Uterus (tissue), 4 donors: ENCODE measurements around the gene MCU. TPM values are rescaled to one million over a fixed set of nuclear protein-coding genes. Genes with fewer than 3 reads are reported as not detected.
A peak's percentile ranks its signal among the peaks of the same experiment; 100 is the strongest.

Experiments
- DNase-seq, 2 donors: peaks; one replicate each; pipeline ENCODE4 v3.0.0-alpha.2; 2019 to 2020
- H3K27ac ChIP-seq, 2 donors: fragments of 200-600 bp; sonication (generic); 1 replicate in 1 of 2; 2 replicates in 1 of 2; pipeline ENCODE4 v1.5.1; 2016 to 2018
- H3K27me3 ChIP-seq, 2 donors: fragments of 200-600 bp; sonication (generic); one replicate each; pipeline ENCODE4 v1.5.1; 2018 to 2019; ENCODE audit warnings: control low read depth in 1 of 2
- H3K36me3 ChIP-seq, 2 donors: fragments of 200-600 bp; sonication (generic); one replicate each; pipeline ENCODE4 v1.5.1; 2019; ENCODE audit warnings: control low read depth in 1 of 2
- H3K4me1 ChIP-seq, 2 donors: fragments of 200-600 bp; sonication (generic); one replicate each; pipeline ENCODE4 v1.5.1; 2018 to 2019; ENCODE audit warnings: control low read depth in 1 of 2
- H3K4me3 ChIP-seq, 2 donors: fragments of 200-600 bp; sonication (generic); 1 replicate in 1 of 2; 2 replicates in 1 of 2; pipeline ENCODE4 v1.5.1; 2018 to 2019; ENCODE audit warnings: mild to moderate bottlenecking in 1 of 2
- H3K9me3 ChIP-seq, 2 donors: fragments of 200-600 bp; sonication (generic); one replicate each; pipeline ENCODE4 v1.5.1; 2019; ENCODE audit warnings: control low read depth in 1 of 2
- CTCF ChIP-seq, 4 experiments: fragments of 200-600 bp in 2 of 4; fragments of 450-650 bp in 2 of 4; sonication (generic) in 2 of 4; IDR thresholded peaks; one replicate each; pipeline ENCODE4 v1.5.1; 2016 to 2019; ENCODE audit warnings: antibody characterized with exemption in 4 of 4, mild to moderate bottlenecking in 2 of 4, moderate library complexity in 1 of 4
- POLR2A ChIP-seq, 2 donors: fragments of 450-650 bp; IDR thresholded peaks; one replicate each; pipeline ENCODE4 v1.6.1; 2016; ENCODE audit warnings: antibody characterized with exemption in 2 of 2, mild to moderate bottlenecking in 1 of 2, moderate library complexity in 1 of 2
- intact Hi-C: fragments of 100-400 bp; cut with DNase I; formaldehyde crosslinking; loops from one replicate; pipeline ENCODE4 v1.15.1; 2023; ENCODE audit warnings: low total_unique reads
- total RNA-seq, 4 donors: library from RNA; depleted of rRNA in 3 of 4; stranded (reverse); fragments of >200 nt in 3 of 4; gene quantifications; one replicate each; pipeline versions ENCODE4 v1.1.0 to v1.2.4, GENCODE V29; 2014 to 2023
- donor health status: DM: yes; HTN: yes; CAD: no.

MCU gene
- total RNA-seq, 4 donors from 2014 or later, result 13.2 to 35.8 (median 24.6) TPM

DNA sequence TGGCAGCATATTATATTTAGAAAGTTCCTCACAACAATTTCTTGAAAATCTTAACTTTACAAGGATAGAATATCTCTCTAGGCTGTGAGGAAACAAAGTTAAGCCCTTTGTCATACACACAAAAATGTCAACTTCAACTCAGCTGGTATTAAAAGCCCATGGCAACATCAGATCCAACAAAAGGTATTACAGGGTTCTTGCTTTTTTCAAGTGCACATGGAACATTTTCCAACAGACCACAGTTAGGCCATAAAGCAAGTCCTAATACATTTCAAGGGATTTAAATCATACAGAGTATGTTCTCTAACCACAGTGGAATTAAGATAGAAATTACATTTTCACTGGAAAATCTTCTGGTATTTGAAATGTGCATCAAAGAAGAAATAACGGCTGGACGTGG is 129.7 kb downstream of the MCU start:
- Histone ChIP-seq H3K27me3 (no peaks in the 10 kb centered on the region), H3K27ac (no peak overlapping the region), H3K36me3 (no peaks in the 10 kb centered on the region), H3K4me1 (no peaks in the 10 kb centered on the region), H3K9me3 (no peaks in the 10 kb centered on the region), H3K4me3 (no peak overlapping the region)
- DNase-seq, result no peak
- intact Hi-C loops, result no loop called here
- TF ChIP-seq POLR2A (IDR thresholded peaks at IDR 0.05) (no peak), CTCF (IDR thresholded peaks at IDR 0.05) (no peak)

- no peaks in the 10 kb centered on the region for H3K27me3 ChIP-seq
- DNase-seq, result no peak
- TF ChIP-seq POLR2A (IDR thresholded peaks at IDR 0.05) (no peak), CTCF (IDR thresholded peaks at IDR 0.05) (no peak)
- no peak overlapping the region for H3K4me3 ChIP-seq
- no peaks in the 10 kb centered on the region for H3K4me1 ChIP-seq
- intact Hi-C loops, result no loop called here
- no peaks in the 10 kb centered on the region for H3K9me3 ChIP-seq
- H3K36me3 ChIP-seq, result no peaks in the 10 kb centered on the region
- H3K27ac ChIP-seq, result no peak overlapping the region
Measured at GRCh38 chr10:72822342-72822986, 130.5 kb downstream of the MCU start.

GRCh38 chr10:72825163-72825562 is 133.2 kb downstream of the MCU start:
- Histone ChIP-seq H3K4me3 (no peak overlapping the region), H3K36me3 (no peaks in the 10 kb centered on the region), H3K27ac (no peak overlapping the region), H3K9me3 (no peaks in the 10 kb centered on the region), H3K4me1 (peaks cover 0 to 6% of the 10 kb centered on the region in 2 donors), H3K27me3 (no peaks in the 10 kb centered on the region)
- TF ChIP-seq POLR2A (IDR thresholded peaks at IDR 0.05) (no peak), CTCF (IDR thresholded peaks at IDR 0.05) (no peak)
- DNase-seq, result no peak
- intact Hi-C loops, result no loop called here

DNA sequence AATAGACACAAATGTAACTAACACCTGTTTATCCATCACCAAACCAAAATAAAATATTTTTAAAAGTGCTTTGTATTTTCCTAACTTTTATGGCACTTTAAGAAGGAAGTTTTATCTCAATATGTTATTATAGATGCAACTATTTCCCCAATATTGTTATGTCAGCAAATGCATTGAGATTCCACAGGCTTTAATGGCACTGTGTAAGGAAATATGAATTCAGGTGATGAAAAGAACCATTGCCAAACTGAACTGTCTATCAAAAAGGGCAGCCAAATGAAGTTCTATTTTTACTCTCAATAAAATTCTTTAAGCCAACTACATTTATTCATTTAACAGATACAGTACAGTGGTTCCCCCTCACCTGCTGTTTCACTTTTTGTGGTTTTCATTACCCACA is 134.4 kb downstream of the MCU start:
- Histone ChIP-seq H3K27ac (no peak overlapping the region), H3K27me3 (no peaks in the 10 kb centered on the region), H3K4me3 (no peak overlapping the region), H3K4me1 (peaks cover 0 to 10% of the 10 kb centered on the region in 2 donors), H3K36me3 (no peaks in the 10 kb centered on the region), H3K9me3 (no peaks in the 10 kb centered on the region)
- TF ChIP-seq CTCF (IDR thresholded peaks at IDR 0.05) (no peak), POLR2A (IDR thresholded peaks at IDR 0.05) (no peak)
- intact Hi-C loops, result no loop called here
- no peak for DNase-seq

DNA sequence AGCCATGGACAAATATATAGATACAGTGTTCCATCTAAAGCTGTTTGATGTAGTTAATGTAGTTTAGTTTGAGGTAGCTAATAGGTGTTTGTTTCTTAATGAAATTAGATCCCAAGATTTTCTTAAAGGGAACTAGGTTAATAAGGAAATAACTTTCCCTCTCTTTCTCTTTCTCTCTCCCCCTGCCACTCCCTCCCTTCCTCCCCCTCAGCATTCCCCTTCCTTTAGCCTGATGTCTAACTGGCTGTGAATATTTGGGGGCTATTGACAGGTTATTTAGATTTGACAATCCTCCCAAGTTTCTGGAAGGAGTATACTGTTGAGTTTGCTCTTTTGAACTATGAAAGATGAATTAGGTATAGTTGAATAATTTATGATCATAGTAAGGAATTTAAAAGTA is 136.4 kb downstream of the MCU start:
- H3K36me3 ChIP-seq, result no peaks in the 10 kb centered on the region
- H3K27ac ChIP-seq, result peak overlapping the region in 1 of 2 donors; percentile 17
- intact Hi-C loops, result no loop called here
- peaks cover 0 to 10% of the 10 kb centered on the region in 2 donors for H3K4me1 ChIP-seq
- H3K27me3 ChIP-seq, result no peaks in the 10 kb centered on the region
- no peak for DNase-seq
- no peaks in the 10 kb centered on the region for H3K9me3 ChIP-seq
- no peak overlapping the region for H3K4me3 ChIP-seq
- TF ChIP-seq POLR2A (IDR thresholded peaks at IDR 0.05) (no peak), CTCF (IDR thresholded peaks at IDR 0.05) (no peak)
